SU-DHL-6 (cell line): ENCODE measurements around the gene CPLX3.

Experiments used
- EZH2phosphoT487 ChIP-seq: fragments of 200-600 bp; sonication (generic), shearing (Covaris generic); conservative IDR thresholded peaks from 2 replicates; pipeline ENCODE4 v1.6.1; 2018; ENCODE audit warnings: mild to moderate bottlenecking, antibody characterized with exemption, low read length, moderate library complexity, mixed read lengths
- TF ChIP-seq, protein P1 (sequence below): fragments of 200-600 bp; sonication (generic); IDR thresholded peaks from one replicate; pipeline ENCODE4 v1.5.1; 2017; ENCODE audit warnings: antibody characterized with exemption, mild to moderate bottlenecking, low read length, moderate library complexity; ENCODE audit not compliant: insufficient read depth, poor library complexity, severe bottlenecking

GRCh38 chr15:74826921-74827320 lies 494 bp downstream of the CPLX3 start:
- TF ChIP-seq, protein P1, sequence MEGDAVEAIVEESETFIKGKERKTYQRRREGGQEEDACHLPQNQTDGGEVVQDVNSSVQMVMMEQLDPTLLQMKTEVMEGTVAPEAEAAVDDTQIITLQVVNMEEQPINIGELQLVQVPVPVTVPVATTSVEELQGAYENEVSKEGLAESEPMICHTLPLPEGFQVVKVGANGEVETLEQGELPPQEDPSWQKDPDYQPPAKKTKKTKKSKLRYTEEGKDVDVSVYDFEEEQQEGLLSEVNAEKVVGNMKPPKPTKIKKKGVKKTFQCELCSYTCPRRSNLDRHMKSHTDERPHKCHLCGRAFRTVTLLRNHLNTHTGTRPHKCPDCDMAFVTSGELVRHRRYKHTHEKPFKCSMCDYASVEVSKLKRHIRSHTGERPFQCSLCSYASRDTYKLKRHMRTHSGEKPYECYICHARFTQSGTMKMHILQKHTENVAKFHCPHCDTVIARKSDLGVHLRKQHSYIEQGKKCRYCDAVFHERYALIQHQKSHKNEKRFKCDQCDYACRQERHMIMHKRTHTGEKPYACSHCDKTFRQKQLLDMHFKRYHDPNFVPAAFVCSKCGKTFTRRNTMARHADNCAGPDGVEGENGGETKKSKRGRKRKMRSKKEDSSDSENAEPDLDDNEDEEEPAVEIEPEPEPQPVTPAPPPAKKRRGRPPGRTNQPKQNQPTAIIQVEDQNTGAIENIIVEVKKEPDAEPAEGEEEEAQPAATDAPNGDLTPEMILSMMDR = no peak
- no peak for TF ChIP-seq EZH2phosphoT487
